HEK293T (cell line): Measurements from ENCODE around the gene CLCN4.

Source experiments
- BHLHE40 ChIP-seq: fragments of 450-650 bp; IDR thresholded peaks from 2 replicates; pipeline ENCODE4 v1.6.1; 2016; ENCODE audit warnings: mild to moderate bottlenecking, moderate library complexity, borderline replicate concordance
- ELF4 ChIP-seq: fragments of 450-650 bp; IDR thresholded peaks from 2 replicates; pipeline ENCODE4 v1.6.1; 2017; ENCODE audit warnings: antibody characterized with exemption
- FOXM1 ChIP-seq: fragments of 450-650 bp; IDR thresholded peaks from 2 replicates; pipeline ENCODE4 v1.6.1; 2017; ENCODE audit warnings: mild to moderate bottlenecking, borderline replicate concordance
- HDGF ChIP-seq: fragments of 450-650 bp; IDR thresholded peaks from 2 replicates; pipeline ENCODE4 v1.6.1; 2017; ENCODE audit warnings: antibody characterized with exemption, borderline replicate concordance
- LEF1 ChIP-seq: fragments of 450-650 bp; IDR thresholded peaks from 2 replicates; pipeline ENCODE4 v1.6.1; 2017; ENCODE audit warnings: mild to moderate bottlenecking, borderline replicate concordance
- PKNOX1 ChIP-seq: fragments of 450-650 bp; IDR thresholded peaks from 2 replicates; pipeline ENCODE4 v1.6.1; 2016
- SP1 ChIP-seq: fragments of 450-650 bp; IDR thresholded peaks from 2 replicates; pipeline ENCODE4 v1.6.1; 2017
- TARDBP ChIP-seq: fragments of 450-650 bp; IDR thresholded peaks from 2 replicates; pipeline ENCODE4 v1.6.1; 2016

GRCh38 chrX:10178866-10179463, 22.2 kb downstream of the CLCN4 start:
- TF ChIP-seq BHLHE40 (no peak), FOXM1 (no peak), LEF1 (no peak), PKNOX1 (no peak), HDGF (no peak), TARDBP (no peak), SP1 (no peak), ELF4 (no peak)
